ENCODE measurements around the gene ICE1.

The ICE1 gene, protein sequence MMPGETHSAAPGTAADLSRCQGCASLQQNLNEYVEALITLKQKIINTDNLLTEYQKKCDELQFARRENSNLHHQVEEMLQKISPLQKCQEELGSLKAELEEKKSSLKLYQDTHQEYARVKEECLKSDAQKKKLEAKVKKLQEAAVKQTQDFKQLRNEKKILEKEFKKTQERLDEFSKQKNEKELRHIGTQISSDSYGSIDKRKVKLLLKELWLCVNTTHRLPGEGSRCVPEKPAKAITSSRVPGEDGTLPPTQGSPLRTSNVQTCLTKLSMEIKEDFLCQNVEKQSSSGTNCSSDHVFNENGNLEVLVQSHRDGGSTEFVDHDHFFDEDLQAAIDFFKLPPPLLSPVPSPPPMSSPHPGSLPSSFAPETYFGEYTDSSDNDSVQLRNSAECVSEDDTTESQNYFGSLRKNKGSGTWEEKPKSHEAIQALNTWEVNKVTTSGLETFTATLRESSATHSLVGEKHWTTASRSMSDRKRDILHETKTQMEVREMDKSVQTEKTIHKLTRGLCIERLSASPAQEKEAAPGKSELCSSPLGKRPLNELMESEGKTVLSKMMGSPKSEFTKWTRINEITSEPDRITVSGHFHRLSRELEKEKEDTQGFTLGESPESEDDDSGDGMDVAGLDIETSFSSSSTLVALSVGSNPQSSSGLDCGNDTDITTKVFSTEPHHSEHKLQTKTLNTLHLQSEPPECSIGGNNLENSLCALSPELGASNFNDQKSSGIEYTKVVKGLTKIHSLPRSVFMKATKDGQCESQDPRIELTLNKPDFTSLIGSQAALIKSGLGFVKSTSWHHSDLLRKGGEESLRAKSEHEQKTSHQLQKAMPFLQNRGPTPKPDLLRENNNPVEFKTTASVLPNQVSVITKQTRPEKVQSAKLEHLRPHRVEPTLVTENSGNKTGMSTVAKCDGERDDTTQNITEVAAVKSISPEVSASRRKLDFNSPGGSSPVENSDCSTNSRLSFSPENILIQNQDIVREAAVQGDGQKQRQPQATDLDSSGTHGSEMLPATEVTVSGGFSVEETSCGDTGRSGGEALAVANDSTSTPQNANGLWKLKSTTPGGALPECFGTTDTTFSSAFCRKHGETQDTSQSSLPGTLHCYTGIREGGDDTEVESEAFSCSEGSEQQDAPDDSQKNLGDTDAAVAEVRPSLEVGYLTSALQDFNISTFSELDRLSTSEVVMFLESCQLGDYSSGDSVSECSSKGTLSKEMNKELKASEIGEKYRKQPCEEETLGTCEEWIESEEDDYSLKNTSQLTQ (N-terminal part only)

DNA sequence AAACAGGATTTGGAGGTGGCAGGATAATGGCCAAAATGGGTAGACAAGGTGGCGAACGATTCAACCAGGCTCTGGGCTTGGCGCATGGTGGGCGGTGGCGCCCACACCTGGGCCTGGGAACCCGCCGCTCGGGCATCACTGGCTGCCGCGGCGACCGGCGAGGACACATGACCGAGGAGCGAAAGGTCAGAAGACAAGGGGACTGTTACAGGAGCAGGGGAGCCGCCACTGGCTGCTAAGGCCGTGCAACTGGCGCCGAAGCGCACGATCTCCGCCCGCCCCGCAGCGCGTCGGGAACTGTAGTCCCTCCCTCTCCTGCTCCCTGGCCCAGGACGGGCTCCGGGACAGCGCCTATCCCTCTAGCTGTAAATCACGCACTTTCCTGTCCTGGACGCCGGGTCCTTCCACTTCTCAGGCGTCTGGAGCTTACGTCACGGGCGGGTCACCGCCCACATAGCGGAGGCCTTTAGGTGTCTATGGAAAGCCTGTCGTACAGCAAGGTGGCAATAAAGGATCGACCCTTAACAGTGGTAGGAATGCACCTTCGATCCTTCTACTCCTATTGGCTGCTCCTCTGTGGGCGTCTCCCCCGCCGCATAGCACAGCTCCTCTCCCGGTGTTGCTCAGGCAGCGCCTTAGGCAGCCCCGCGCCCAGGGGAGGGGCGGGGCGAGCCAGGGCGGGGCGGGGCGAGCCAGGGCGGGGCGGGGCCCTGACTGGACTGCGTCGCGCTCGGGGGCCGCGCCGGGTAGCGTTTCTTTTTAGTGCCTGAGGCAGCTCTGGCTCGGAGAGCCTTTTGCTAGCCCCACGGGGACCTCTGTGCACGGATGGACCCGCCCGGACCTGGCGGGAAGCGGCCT lies at the start of gene ICE1:
TSS of gene ICE1 (plus strand) at position 717 of the 858 bp plus-strand sequence. CDS start 239 bp downstream, outside the sequence.
- no peak for TF ChIP-seq CTCF (IDR thresholded peaks at IDR 0.05)

DNA sequence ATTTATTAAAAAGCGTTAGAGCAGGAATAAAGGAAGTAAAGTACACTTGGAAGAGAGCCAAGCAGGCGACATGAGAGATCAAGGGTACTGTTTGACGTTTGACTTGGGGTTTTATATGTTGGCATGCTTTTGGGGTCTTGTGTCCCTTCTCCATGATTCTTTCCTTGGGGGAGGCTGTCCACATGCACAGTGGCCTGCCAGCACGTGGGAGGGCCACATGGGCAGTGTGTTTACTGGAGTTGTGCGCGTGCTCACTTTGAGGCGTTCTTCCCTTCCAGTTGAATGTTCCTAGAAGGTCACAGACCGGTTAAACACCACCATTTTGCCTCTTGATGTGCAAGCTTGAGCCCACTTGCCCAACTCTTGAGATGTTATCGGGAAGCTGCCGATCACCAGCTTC lies 49.5 kb upstream of the ICE1 start:
- TF ChIP-seq CTCF (IDR thresholded peaks at IDR 0.05): no peak

DNA sequence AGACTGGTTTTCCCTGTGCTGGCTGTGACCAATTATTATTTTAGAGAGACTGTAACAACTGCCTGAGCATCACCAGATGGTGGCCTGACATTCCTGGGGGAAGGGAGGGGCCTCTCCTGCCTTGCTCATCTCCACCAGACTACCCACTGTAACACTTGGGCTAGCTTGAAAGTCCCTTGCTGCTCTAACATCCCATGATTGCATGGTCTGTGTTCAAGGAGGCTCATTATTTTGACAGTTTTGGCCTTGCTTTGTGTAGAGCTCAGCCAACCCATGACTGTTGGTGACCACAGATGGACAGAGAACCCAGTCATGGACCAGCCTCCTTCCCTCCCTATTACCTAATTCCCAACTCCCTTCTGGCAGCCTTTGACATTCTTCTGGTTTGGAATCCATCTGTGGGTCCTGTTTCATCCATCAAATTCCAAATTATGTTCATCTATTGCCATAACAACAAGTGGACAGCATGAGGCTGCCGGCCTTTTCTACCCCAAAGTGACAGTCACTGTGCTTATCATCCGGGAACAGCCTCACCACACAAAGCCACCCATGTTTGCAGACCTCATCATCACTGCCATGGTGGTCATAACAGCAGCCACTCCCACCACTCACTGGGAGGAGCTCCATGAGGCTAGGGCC lies 49.0 kb upstream of the ICE1 start:
- no peak for TF ChIP-seq CTCF (IDR thresholded peaks at IDR 0.05)

DNA sequence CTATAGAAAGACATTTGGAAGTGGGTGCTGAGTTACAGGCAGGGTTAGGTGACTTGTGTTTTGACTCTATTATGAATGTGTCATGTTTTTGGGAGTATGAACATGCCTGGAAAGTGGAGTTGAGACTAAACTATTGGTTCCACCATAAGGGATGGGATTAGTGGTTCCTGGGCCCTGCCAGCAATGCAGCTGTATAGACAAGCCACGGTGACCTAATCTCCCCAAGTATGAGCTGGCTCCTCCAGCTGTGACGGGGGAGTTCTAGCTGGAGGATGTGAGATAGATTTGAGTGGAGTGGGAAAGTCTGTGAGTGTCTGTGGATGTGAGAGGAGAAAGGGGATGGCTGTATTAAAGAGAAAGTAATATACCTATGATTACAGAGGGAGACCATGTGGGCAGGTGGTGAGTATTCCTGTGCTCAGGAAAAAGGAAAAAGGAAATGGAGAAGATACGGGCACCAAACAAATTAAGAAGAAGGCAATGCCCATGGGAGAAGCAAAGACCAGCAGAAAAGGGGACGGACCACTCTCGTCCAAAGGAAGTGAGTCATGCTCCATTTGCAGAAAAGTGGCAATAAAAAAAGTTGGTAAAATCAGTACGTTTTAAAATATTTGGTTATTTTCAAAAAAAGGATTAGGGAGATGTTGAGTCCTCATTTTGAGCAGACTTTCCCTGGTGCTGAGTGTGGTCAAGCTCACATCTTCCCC lies 48.3 kb upstream of the ICE1 start:
- TF ChIP-seq CTCF (IDR thresholded peaks at IDR 0.05): no peak

DNA sequence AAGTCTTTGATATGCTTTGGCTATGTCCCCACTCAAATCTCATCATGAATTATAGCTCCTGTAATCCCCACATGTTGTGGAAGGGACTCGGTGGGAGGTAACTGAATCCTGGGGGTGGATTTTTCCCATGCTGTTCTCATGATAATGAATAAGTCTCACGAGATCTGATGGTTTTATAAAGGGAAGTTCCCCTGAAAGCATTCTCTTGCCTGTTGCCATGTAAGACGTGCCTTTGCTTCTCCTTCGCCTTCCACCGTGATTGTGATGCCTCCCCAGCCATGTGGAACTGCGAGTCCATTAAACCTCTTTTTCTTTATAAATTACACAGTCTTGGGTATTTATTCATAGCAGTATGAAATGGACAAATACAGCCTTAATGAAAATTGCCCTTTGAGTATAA lies 44.7 kb upstream of the ICE1 start:
- TF ChIP-seq CTCF (IDR thresholded peaks at IDR 0.05): no peak

DNA sequence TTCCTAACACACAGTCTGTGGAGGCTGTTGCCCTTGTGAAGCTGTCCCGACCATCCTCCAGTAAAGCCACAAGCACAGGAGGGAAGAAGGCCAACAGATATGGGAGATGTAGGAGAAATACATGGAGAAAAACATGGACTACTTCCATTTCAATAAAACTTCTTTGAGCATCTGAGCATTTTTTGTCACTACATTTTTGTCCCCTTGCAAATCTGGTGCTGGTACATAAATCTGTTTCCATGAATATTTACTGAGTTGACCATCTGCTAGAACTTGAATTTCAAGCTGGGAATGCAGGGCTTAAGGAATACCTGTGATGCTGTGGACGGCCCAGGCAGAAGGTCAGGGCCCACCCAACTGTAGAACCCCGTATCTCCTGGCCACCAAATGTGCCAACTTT lies 43.9 kb upstream of the ICE1 start:
- TF ChIP-seq CTCF (IDR thresholded peaks at IDR 0.05): no peak

All from LNCAP (cell line).